A673 (cell line): ENCODE measurements around the gene VSIG1. TPM values are rescaled to one million over a fixed set of nuclear protein-coding genes. Genes with fewer than 3 reads are reported as not detected.

Source experiments
- BruUV-seq: library from RNA; stranded (reverse); fragments of 400-500 nt; replicated peaks from 2 replicates; lab custom pipeline; 2021; lab: Mats Ljungman, UMichigan
- CTCF ChIA-PET: fragments of 300-600 bp; sonication (Branson Sonifier 250); formaldehyde crosslinking; loops from one replicate; lab custom pipeline; 2022; ENCODE audit warnings: antibody characterized with exemption; lab: Charles Lee
- POLR2A ChIA-PET: fragments of 300-600 bp; sonication (Branson Sonifier 250); formaldehyde crosslinking; loops from one replicate; lab custom pipeline; 2022; ENCODE audit warnings: antibody characterized with exemption; ENCODE audit not compliant: low non-redundant PET; lab: Charles Lee
- DNase-seq: peaks from one replicate; pipeline ENCODE4 v3.0.0-alpha.2; 2015; ENCODE audit warnings: low spot score
- H3K27ac ChIP-seq: fragments of 200-600 bp; sonication (generic); 2 replicates; pipeline ENCODE4 v1.5.1; 2016; ENCODE audit warnings: mixed run types, low read depth, mild to moderate bottlenecking, mixed read lengths, antibody characterized with exemption, low read length; ENCODE audit not compliant: poor library complexity, severe bottlenecking
- H3K27me3 ChIP-seq: fragments of 200-600 bp; sonication (generic); replicated peaks from 2 replicates; pipeline ENCODE4 v1.6.1; 2017; ENCODE audit warnings: mixed run types, low read depth, mild to moderate bottlenecking, mixed read lengths, antibody characterized with exemption, low read length; ENCODE audit not compliant: insufficient read depth, poor library complexity
- H3K36me3 ChIP-seq: fragments of 200-600 bp; sonication (generic); 2 replicates; pipeline ENCODE4 v1.6.1; 2016; ENCODE audit warnings: mixed run types, mild to moderate bottlenecking, mixed read lengths, antibody characterized with exemption, low read length; ENCODE audit not compliant: insufficient read depth, poor library complexity, severe bottlenecking
- H3K4me1 ChIP-seq: fragments of 200-600 bp; sonication (generic); 2 replicates; pipeline ENCODE4 v1.6.1; 2017; ENCODE audit warnings: mixed run types, mild to moderate bottlenecking, mixed read lengths, antibody characterized with exemption, low read length; ENCODE audit not compliant: insufficient read depth, poor library complexity, severe bottlenecking
- H3K4me3 ChIP-seq: fragments of 200-600 bp; sonication (generic); 2 replicates; pipeline ENCODE4 v1.5.1; 2016; ENCODE audit warnings: low read depth, mixed run types, mild to moderate bottlenecking, mixed read lengths, low read length; ENCODE audit not compliant: poor library complexity, severe bottlenecking
- H3K9me3 ChIP-seq: fragments of 200-600 bp; sonication (generic); 2 replicates; pipeline ENCODE4 v1.6.1; 2016; ENCODE audit warnings: mixed run types, low read depth, mild to moderate bottlenecking, mixed read lengths, antibody characterized with exemption, low read length; ENCODE audit not compliant: poor library complexity, severe bottlenecking
- CTCF ChIP-seq: fragments of 300-800, 200-600 bp; sonication (generic); conservative IDR thresholded peaks from 2 replicates; pipeline ENCODE4 v1.5.1; 2017; ENCODE audit warnings: low read depth, mild to moderate bottlenecking, antibody characterized with exemption, low read length, moderate library complexity, mixed read lengths
- EZH2 ChIP-seq: fragments of 200-600 bp; sonication (generic); IDR thresholded peaks from 2 replicates; pipeline ENCODE4 v1.6.1; 2017; ENCODE audit warnings: borderline replicate concordance, low read depth, mild to moderate bottlenecking, mixed read lengths, antibody characterized with exemption, low read length; ENCODE audit not compliant: poor library complexity, severe bottlenecking
- intact Hi-C: fragments of 100-400 bp; cut with micrococcal nuclease; formaldehyde crosslinking; loops from one replicate; pipeline ENCODE4 v1.10.0; 2022; ENCODE audit not compliant: unreplicated experiment
- total RNA-seq: library from RNA; stranded (reverse); gene quantifications from 2 replicates; pipeline ENCODE4 v1.2.3, GENCODE V29; 2021

The VSIG1 gene
- total RNA-seq, 1 experiment from 2014 or later = not detected

GRCh38 chrX:108087792-108088191 is 42.9 kb downstream of the VSIG1 start:
- Histone ChIP-seq H3K4me3 (no peak overlapping the region), H3K27ac (no peak overlapping the region), H3K27me3 (peaks cover 4% of the 10 kb centered on the region), H3K4me1 (no peaks in the 10 kb centered on the region), H3K9me3 (no peaks in the 10 kb centered on the region), H3K36me3 (peaks cover 17% of the 10 kb centered on the region)
- intact Hi-C loops = no loop called here
- TF ChIP-seq EZH2 (no peak), CTCF (no peak)
- no TSS peak for BruUV-seq
- no peak for DNase-seq
- CTCF ChIA-PET = no interaction called here
- POLR2A ChIA-PET = no interaction called here

GRCh38 chrX:108088511-108088910 is 43.6 kb downstream of the VSIG1 start:
- H3K27me3 ChIP-seq = peaks cover 4% of the 10 kb centered on the region
- H3K4me1 ChIP-seq = no peaks in the 10 kb centered on the region
- no TSS peak for BruUV-seq
- DNase-seq = no peak
- H3K4me3 ChIP-seq = no peak overlapping the region
- H3K36me3 ChIP-seq = peaks cover 17% of the 10 kb centered on the region
- POLR2A ChIA-PET = no interaction called here
- CTCF ChIA-PET = no interaction called here
- H3K9me3 ChIP-seq = no peaks in the 10 kb centered on the region
- intact Hi-C loops = no loop called here
- no peak overlapping the region for H3K27ac ChIP-seq
- TF ChIP-seq EZH2 = no peak
- TF ChIP-seq CTCF = no peak

GRCh38 chrX:108090491-108091263 is 45.8 kb downstream of the VSIG1 start:
- no peak for TF ChIP-seq CTCF
- TF ChIP-seq EZH2 = no peak
- H3K36me3 ChIP-seq = peaks cover 8% of the 10 kb centered on the region
- no peaks in the 10 kb centered on the region for H3K4me1 ChIP-seq
- H3K27ac ChIP-seq = peak overlapping the region; percentile 75
- no peaks in the 10 kb centered on the region for H3K27me3 ChIP-seq
- H3K4me3 ChIP-seq = peak overlapping the region; percentile 64
- peak; percentile 3 for DNase-seq
- intact Hi-C loops = no loop called here
- POLR2A ChIA-PET = no interaction called here
- CTCF ChIA-PET = no interaction called here
- BruUV-seq = TSS peak; percentile 77
- no peaks in the 10 kb centered on the region for H3K9me3 ChIP-seq
